Occipital lobe (tissue), 2 donors: ENCODE data around the gene ITM2B. TPM values are rescaled to one million over a fixed set of nuclear protein-coding genes. Genes with fewer than 3 reads are reported as not detected.
A peak's percentile ranks its signal among the peaks of the same experiment; 100 is the strongest.
"Not testable (repeated sequence)": the region's sequence is repeated elsewhere in the genome, so short reads cannot be mapped to it uniquely, and the experiment has no call there.

Experiments used
- DNase-seq: peaks from one replicate; lab custom pipeline; 2025; lab: John Stamatoyannopoulos, UW
- total RNA-seq: library from RNA; depleted of rRNA; stranded (reverse); fragments of >200 nt; gene quantifications from one replicate; pipeline ENCODE4 v1.2.3, GENCODE V29; 2014

The ITM2B gene
- 135 TPM for total RNA-seq

DNA sequence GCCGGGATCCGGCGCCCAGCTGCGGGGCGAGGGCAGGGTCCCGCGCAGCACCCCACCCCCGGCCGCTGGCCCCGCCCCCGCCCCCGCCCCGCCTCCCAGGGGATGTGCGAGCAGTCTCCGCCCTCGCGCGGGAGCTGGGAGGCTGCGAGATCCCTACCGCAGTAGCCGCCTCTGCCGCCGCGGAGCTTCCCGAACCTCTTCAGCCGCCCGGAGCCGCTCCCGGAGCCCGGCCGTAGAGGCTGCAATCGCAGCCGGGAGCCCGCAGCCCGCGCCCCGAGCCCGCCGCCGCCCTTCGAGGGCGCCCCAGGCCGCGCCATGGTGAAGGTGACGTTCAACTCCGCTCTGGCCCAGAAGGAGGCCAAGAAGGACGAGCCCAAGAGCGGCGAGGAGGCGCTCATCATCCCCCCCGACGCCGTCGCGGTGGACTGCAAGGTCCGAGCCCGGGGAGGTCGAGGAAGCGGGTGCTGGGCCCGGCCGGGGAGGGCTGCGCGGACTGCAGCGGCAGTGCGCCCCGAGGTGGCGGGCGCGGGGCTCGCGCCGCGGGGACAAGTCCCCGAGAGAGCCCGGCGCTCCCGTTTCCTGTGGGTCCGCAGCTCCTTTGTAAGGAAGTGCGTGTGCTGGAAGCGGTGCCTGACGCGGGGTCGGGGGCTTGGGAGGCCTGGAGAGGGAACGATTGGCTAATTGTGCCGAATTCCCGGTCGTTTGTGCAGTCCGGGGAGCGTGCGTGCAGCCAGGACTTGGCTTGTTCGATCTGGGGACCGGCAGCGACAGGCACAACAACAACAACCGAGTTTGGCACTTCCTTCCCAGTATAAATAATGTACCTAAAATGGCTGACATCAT is at the start of gene ITM2B:
Gene ITM2B (plus strand): TSS at position 161 of the 843 bp plus-strand sequence. CDS start 155 bp downstream, at position 316.
- DNase-seq: peak; percentile 66

- DNase-seq: no peak
Observed at GRCh38 chr13:48184260-48184659, 48.7 kb upstream of the ITM2B start.

GRCh38 chr13:48185018-48185417 is 48.0 kb upstream of the ITM2B start:
- no peak for DNase-seq

GRCh38 chr13:48186722-48187121 is 46.3 kb upstream of the ITM2B start:
- no peak for DNase-seq

- no peak for DNase-seq
Observed at GRCh38 chr13:48188131-48188530, 44.9 kb upstream of the ITM2B start.

DNA sequence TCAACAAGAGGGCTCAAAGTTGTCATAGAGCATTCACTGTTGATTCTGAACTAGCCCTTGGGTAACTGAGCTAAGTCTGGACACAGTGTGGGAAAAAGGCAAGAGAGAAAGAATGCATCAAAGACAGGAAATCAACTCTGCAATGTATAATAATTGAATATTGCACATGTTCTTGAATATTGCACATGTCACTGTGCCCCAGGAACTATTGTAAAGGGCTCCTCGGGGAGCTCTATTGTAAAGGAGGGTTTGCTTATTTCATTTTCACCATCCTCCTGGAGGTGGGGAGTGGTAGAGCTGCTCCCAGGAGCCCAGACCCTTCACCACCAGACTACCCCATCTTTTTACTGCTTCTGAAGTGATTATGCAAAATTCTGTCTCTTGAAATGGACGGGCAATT is 44.4 kb upstream of the ITM2B start:
- no peak for DNase-seq

DNA sequence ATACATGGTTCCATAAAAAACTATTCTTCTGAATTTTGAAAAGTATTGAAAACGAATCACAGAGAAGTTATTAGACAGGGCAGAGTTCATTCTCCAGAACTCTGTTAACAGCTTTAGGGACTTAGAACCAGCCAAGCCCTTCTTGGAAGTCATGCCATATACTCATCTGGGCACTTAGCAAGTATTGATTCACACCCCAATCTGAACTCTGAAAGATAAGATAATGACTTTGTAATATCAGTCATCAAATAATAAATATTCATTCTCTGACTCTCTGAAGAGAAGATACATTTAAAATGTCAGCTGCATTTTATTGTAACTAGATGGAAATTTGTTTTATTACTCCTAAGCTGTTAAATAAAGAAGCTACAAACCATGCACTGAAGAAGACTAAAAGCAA is 43.8 kb upstream of the ITM2B start:
- no peak for DNase-seq

DNA sequence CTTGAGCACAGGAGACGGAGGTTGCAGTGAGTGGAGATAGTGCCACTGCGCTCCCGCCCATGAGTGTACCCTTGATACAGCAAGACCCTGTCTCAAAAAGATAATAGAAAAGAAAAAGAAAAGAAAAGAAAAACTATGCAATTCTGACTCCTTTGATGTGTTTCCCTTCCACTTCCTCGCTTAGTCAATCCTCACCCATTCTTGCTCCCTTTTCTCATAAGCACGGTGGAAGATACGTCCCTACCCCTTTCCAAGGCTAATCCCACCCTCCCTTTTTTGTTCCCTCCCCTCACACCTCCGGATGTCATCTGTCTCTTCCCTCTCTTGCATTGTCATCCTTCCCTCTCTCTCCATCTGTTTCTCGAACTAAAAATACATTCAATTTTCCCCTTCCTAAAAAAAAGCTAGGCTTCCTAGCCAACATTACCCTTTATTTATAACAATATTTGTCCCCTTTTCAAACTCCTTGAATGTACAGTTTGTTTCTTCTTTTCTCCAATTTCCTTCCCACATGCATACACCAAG is 40.5 kb upstream of the ITM2B start:
- peak; percentile 5 for DNase-seq

GRCh38 chr13:48194379-48194754 is 38.6 kb upstream of the ITM2B start:
- DNase-seq: no peak

- DNase-seq: no peak
Observed at GRCh38 chr13:48199404-48199946, 33.5 kb upstream of the ITM2B start.

GRCh38 chr13:48201044-48201443 is 32.0 kb upstream of the ITM2B start:
- DNase-seq: no peak

- DNase-seq: not testable (repeated sequence)
Observed at GRCh38 chr13:48207207-48207606, 25.8 kb upstream of the ITM2B start.

- DNase-seq: no peak
Observed at GRCh38 chr13:48210178-48210577, 22.8 kb upstream of the ITM2B start.

DNA sequence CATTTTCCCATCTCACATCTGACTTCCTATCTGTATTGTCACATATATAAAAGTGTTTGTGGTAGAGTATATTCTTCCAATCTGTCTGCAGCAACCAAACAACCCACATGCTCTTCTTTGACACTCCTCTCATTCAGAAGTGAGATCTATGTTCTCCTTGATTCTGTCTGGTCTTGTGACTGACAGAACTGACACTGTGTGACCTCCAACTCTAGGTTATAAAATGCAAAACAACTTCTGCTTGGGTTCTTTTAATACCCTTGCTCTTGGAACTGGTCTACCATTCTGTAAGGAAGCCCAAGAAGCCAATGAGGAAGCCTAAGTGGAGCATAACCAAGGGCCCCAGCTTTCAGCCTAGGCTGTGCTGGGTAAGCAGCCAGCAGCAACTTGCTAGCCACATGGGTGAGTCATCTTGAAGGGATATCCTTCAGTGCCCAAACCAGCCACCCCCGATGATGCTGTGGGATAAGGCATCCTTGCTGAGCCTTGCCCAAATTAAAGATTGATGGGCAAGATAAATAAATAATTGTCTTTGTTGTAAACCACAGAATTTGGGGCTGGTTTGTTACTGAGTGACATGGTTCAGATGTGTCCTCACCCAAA is 18.4 kb upstream of the ITM2B start:
- no peak for DNase-seq

DNA sequence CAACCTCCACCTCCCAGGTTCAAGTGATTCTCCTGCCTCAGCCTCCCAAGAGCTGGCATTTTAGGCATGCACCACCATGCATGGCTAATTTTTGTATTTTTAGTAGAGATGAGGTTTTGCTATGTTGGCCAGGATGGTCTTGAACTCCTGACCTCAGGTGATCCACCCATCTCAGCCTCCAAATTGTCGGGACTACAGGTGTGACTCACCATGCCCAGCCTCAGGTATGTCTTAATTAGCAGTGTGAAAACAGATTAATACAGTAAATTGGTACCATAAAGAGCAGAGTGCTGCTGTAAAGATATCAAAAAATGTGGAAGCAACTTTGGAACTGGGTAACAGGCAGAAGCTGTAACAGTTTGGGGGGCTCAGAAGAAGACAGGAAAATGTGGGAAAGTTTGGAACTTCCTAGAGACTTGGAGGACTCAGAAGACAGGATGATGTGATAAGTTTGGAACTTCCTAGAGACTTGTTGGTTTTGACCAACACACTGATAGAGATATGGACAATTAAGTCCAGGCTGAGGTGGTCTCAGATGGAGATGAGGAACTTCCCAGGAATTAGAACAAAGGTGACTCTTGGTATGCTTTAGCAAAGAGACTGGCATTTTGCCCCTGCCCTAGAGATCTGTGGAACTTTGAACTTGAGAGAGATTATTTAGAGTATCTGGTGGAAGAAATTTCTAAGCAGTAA is 17.3 kb upstream of the ITM2B start:
- DNase-seq: not testable (repeated sequence)

- no peak for DNase-seq
Observed at GRCh38 chr13:48216204-48216711, 16.7 kb upstream of the ITM2B start.

GRCh38 chr13:48220592-48220980 is 12.4 kb upstream of the ITM2B start:
- DNase-seq: no peak

DNA sequence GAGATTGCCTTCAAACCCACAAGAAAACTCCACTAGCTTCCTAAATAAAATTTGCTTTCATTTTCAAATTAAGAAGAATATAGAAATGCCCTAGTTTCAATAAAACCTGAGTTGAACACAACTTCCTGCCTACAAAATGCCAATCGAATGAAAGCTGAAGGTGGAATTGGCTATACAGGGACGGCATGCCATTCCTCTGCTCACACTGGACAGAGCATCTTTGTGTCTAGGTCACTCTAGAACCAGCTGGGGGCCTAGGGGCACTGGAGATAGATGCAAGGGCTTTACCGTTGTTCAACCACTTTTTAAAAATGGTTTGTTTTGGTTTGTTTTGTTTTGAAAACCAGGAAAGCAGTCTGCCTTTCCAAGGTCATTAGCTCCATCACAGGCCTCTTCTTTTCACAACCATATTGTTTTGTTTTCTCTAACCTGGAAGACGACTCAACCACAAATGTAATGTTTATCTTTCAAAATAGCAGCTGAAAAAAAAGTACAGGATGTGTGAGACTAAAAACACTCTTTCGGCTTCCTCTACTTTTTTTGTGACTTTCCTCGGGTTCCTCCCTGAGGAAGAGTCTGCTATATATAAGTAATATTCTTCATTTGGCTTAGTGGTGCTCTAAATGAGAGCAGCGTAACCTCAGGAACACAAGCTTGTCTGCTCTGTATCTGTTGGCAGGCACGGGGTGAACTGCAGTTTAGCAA is 11.9 kb upstream of the ITM2B start:
- no peak for DNase-seq

- DNase-seq: no peak
Observed at GRCh38 chr13:48221686-48222187, 11.3 kb upstream of the ITM2B start.

- DNase-seq: no peak
Observed at GRCh38 chr13:48222358-48223301, 10.4 kb upstream of the ITM2B start.
